ENCODE results near the gene PLD5. TPM values are rescaled to one million over a fixed set of nuclear protein-coding genes. Genes with fewer than 3 reads are reported as not detected.

Gene PLD5
- total and polyA plus RNA-seq, 4 donors, result under 0.01 to 0.17 (median 0.05) TPM; not detected in 1

DNA sequence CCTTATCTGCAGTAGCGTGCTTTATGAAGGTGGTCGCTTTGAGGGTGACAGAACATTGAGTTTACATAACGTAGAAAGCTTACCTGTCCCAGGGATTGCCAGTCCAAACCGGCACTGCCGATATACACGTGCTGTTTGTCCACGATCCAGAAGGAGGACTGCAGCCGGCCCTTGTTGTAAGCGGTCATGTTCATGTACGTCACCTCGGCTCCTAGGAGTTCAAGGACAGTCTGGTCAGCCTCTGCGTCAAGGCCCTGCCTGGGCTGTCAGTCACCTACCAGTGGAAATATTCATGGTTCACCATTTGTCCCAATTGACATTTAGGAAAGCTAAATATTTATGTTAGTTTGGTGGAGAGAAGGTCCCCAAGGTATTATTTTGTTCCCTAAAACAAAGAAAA lies 304.6 kb downstream of the PLD5 start (continued):
- TF ChIP-seq EGR1 (IDR thresholded peaks at IDR 0.05; ENCODE audit: low read depth in 2 of 2), result no peak

DNA sequence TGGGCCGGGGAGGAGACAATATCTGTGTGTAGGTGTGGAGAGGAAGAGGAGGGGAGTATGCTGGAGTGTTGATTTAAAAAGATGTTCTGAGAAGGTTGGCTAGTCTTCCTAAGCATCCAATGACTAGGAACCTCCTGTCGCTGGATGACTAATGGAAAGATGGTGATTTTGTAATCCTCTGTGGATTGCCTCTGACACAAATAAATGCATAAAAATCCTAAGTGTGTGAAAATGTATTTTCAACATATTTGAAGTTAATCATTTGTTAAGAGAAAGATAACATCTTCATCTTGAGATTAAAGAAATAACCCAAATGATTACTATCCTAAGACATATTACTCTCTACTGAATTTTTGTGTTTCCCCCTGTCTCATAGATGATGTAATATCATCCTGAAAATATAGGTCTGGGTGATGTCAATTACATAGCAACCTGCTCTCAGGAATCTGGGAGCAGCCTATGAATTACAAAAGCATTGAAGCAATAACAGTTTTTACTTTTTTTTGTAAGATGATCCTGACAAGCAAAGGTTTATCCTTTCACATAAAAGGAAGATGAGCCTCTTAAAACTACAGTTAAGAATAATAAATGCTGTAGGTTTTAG lies 305.1 kb downstream of the PLD5 start:
- WGBS, result 86% methylated on average over 2 of the region's 2 CpGs
- no peak overlapping the region for H3K4me3 ChIP-seq (ENCODE audit: low read depth in 1 of 3, low read length in 3 of 3)
- H3K9me3 ChIP-seq (ENCODE audit: control insufficient read depth in 4 of 4, low read length in 3 of 4), result peaks cover 2 to 6% (median 4%) of the 10 kb centered on the region in 4 donors
- no peaks in the 10 kb centered on the region for H3K36me3 ChIP-seq (ENCODE audit: control insufficient read depth in 4 of 4, insufficient read depth in 3 of 4, low read depth in 1 of 4, low read length in 3 of 4)
- TF ChIP-seq, protein P1, sequence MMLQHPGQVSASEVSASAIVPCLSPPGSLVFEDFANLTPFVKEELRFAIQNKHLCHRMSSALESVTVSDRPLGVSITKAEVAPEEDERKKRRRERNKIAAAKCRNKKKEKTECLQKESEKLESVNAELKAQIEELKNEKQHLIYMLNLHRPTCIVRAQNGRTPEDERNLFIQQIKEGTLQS (IDR thresholded peaks at IDR 0.05), result no peak
- TF ChIP-seq NR2F2 (IDR thresholded peaks at IDR 0.05) (no peak), HNF4G (IDR thresholded peaks at IDR 0.05) (no peak), RAD21 (IDR thresholded peaks at IDR 0.05) (no peak), RXRA (IDR thresholded peaks at IDR 0.05) (no peak), YY1 (IDR thresholded peaks at IDR 0.05) (no peak), TAF1 (conservative IDR thresholded peaks at IDR 0.05) (no peak), JUND (IDR thresholded peaks at IDR 0.05) (no peak), FOXA1 (IDR thresholded peaks at IDR 0.05) (no peak), HNF4A (conservative IDR thresholded peaks at IDR 0.05) (no peak)
- TF ChIP-seq, protein P2, sequence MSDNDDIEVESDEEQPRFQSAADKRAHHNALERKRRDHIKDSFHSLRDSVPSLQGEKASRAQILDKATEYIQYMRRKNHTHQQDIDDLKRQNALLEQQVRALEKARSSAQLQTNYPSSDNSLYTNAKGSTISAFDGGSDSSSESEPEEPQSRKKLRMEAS (IDR thresholded peaks at IDR 0.05), result no peak
- TF ChIP-seq, protein P3, sequence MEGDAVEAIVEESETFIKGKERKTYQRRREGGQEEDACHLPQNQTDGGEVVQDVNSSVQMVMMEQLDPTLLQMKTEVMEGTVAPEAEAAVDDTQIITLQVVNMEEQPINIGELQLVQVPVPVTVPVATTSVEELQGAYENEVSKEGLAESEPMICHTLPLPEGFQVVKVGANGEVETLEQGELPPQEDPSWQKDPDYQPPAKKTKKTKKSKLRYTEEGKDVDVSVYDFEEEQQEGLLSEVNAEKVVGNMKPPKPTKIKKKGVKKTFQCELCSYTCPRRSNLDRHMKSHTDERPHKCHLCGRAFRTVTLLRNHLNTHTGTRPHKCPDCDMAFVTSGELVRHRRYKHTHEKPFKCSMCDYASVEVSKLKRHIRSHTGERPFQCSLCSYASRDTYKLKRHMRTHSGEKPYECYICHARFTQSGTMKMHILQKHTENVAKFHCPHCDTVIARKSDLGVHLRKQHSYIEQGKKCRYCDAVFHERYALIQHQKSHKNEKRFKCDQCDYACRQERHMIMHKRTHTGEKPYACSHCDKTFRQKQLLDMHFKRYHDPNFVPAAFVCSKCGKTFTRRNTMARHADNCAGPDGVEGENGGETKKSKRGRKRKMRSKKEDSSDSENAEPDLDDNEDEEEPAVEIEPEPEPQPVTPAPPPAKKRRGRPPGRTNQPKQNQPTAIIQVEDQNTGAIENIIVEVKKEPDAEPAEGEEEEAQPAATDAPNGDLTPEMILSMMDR (IDR thresholded peaks at IDR 0.05; ENCODE audit: low read depth, low read length, missing input control), result no peak
- TF ChIP-seq, protein P4, sequence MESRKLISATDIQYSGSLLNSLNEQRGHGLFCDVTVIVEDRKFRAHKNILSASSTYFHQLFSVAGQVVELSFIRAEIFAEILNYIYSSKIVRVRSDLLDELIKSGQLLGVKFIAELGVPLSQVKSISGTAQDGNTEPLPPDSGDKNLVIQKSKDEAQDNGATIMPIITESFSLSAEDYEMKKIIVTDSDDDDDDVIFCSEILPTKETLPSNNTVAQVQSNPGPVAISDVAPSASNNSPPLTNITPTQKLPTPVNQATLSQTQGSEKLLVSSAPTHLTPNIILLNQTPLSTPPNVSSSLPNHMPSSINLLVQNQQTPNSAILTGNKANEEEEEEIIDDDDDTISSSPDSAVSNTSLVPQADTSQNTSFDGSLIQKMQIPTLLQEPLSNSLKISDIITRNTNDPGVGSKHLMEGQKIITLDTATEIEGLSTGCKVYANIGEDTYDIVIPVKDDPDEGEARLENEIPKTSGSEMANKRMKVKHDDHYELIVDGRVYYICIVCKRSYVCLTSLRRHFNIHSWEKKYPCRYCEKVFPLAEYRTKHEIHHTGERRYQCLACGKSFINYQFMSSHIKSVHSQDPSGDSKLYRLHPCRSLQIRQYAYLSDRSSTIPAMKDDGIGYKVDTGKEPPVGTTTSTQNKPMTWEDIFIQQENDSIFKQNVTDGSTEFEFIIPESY (IDR thresholded peaks at IDR 0.05), result no peak
- H3K27me3 ChIP-seq (ENCODE audit: control insufficient read depth in 4 of 4, insufficient read depth in 4 of 4, low read length in 3 of 4), result no peaks in the 10 kb centered on the region
- no peak for DNase-seq (ENCODE audit: low spot score)
- no peak overlapping the region for H3K27ac ChIP-seq (ENCODE audit: low read depth in 1 of 2, low read length in 2 of 2)
- no peak overlapping the region for H3K9ac ChIP-seq (ENCODE audit: low read depth in 1 of 2, low read length in 2 of 2)
- no peaks in the 10 kb centered on the region for H3K4me1 ChIP-seq (ENCODE audit: control insufficient read depth in 4 of 4, insufficient read depth in 4 of 4, low read length in 3 of 4)

DNA sequence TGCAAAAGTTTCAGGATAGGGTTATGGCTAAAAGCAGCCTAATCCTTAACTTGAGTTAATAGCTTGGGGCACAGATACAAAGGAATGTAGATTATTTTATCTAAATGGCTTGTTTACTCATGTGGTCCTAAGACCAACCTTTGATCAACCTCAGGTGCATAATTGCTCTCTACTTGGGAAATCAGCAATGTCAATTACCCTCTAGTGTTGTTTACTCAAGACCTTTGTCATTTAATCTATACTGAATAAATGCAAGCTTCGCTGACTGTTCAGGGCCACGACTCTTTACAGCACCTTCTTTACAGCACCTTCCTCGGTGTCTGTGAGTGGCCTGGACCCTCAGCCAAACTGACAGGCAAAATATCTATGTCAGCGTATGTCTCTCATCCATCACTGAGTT lies 308.1 kb downstream of the PLD5 start:
- Histone ChIP-seq H3K27me3 (ENCODE audit: control insufficient read depth in 4 of 4, insufficient read depth in 4 of 4, low read length in 3 of 4) (no peaks in the 10 kb centered on the region), H3K4me1 (ENCODE audit: control insufficient read depth in 4 of 4, insufficient read depth in 4 of 4, low read length in 3 of 4) (no peaks in the 10 kb centered on the region), H3K4me3 (ENCODE audit: low read depth in 1 of 3, low read length in 3 of 3) (no peak overlapping the region), H3K27ac (ENCODE audit: low read depth in 1 of 2, low read length in 2 of 2) (no peak overlapping the region), H3K9me3 (ENCODE audit: control insufficient read depth in 4 of 4, low read length in 3 of 4) (peaks cover 2 to 6% (median 4%) of the 10 kb centered on the region in 4 donors), H3K36me3 (ENCODE audit: control insufficient read depth in 4 of 4, insufficient read depth in 3 of 4, low read depth in 1 of 4, low read length in 3 of 4) (no peaks in the 10 kb centered on the region), H3K9ac (ENCODE audit: low read depth in 1 of 2, low read length in 2 of 2) (no peak overlapping the region)
- DNase-seq (ENCODE audit: low spot score), result no peak
- WGBS, result 61% methylated on average over 4 of the region's 4 CpGs
- TF ChIP-seq HNF4G (IDR thresholded peaks at IDR 0.05) (no peak), FOXA2 (IDR thresholded peaks at IDR 0.05) (no peak), RAD21 (IDR thresholded peaks at IDR 0.05) (no peak), HNF4A (conservative IDR thresholded peaks at IDR 0.05) (no peak), SP1 (IDR thresholded peaks at IDR 0.05) (no peak), YY1 (IDR thresholded peaks at IDR 0.05) (no peak), FOXA1 (IDR thresholded peaks at IDR 0.05) (no peak), JUND (IDR thresholded peaks at IDR 0.05) (no peak), EGR1 (IDR thresholded peaks at IDR 0.05; ENCODE audit: low read depth in 2 of 2) (no peak), NR2F2 (IDR thresholded peaks at IDR 0.05) (no peak)
- TF ChIP-seq, protein P1 (IDR thresholded peaks at IDR 0.05), result no peak
- TF ChIP-seq, protein P3 (IDR thresholded peaks at IDR 0.05; ENCODE audit: low read depth, low read length, missing input control), result no peak
- TF ChIP-seq, protein P5, sequence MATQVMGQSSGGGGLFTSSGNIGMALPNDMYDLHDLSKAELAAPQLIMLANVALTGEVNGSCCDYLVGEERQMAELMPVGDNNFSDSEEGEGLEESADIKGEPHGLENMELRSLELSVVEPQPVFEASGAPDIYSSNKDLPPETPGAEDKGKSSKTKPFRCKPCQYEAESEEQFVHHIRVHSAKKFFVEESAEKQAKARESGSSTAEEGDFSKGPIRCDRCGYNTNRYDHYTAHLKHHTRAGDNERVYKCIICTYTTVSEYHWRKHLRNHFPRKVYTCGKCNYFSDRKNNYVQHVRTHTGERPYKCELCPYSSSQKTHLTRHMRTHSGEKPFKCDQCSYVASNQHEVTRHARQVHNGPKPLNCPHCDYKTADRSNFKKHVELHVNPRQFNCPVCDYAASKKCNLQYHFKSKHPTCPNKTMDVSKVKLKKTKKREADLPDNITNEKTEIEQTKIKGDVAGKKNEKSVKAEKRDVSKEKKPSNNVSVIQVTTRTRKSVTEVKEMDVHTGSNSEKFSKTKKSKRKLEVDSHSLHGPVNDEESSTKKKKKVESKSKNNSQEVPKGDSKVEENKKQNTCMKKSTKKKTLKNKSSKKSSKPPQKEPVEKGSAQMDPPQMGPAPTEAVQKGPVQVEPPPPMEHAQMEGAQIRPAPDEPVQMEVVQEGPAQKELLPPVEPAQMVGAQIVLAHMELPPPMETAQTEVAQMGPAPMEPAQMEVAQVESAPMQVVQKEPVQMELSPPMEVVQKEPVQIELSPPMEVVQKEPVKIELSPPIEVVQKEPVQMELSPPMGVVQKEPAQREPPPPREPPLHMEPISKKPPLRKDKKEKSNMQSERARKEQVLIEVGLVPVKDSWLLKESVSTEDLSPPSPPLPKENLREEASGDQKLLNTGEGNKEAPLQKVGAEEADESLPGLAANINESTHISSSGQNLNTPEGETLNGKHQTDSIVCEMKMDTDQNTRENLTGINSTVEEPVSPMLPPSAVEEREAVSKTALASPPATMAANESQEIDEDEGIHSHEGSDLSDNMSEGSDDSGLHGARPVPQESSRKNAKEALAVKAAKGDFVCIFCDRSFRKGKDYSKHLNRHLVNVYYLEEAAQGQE (IDR thresholded peaks at IDR 0.05), result no peak
- TF ChIP-seq, protein P2 (IDR thresholded peaks at IDR 0.05), result no peak

Data from liver (tissue), 9 donors.